HG02884 (cell line): ENCODE measurements around the gene DNAJB6.
"Not testable (repeated sequence)": the region's sequence is repeated elsewhere in the genome, so short reads cannot be mapped to it uniquely, and the experiment has no call there.

Experiments
- ATAC-seq: cut with Tn5 transposase; IDR thresholded peaks from one replicate; pipeline ENCODE4 v1.9.1; 2021; ENCODE audit warnings: mild to moderate bottlenecking, moderate library complexity; ENCODE audit not compliant: unreplicated experiment

DNAJB6 gene

GRCh38 chr7:157438121-157439025, 101.6 kb downstream of the DNAJB6 start:
- ATAC-seq: no peak

- ATAC-seq: no peak
Measured at GRCh38 chr7:157439149-157439548, 102.3 kb downstream of the DNAJB6 start.

- ATAC-seq: no peak
Measured at GRCh38 chr7:157439761-157440160, 103.0 kb downstream of the DNAJB6 start.

GRCh38 chr7:157440346-157441022, 103.7 kb downstream of the DNAJB6 start:
- ATAC-seq: no peak

GRCh38 chr7:157441023-157441399, 104.2 kb downstream of the DNAJB6 start:
- no peak for ATAC-seq

GRCh38 chr7:157442456-157442855, 105.7 kb downstream of the DNAJB6 start:
- no peak for ATAC-seq

GRCh38 chr7:157442993-157443831, 106.4 kb downstream of the DNAJB6 start:
- ATAC-seq: no peak

GRCh38 chr7:157444011-157444842, 107.4 kb downstream of the DNAJB6 start:
- ATAC-seq: no peak

GRCh38 chr7:157444843-157445135, 108.0 kb downstream of the DNAJB6 start:
- no peak for ATAC-seq

GRCh38 chr7:157445246-157445955, 108.6 kb downstream of the DNAJB6 start:
- no peak for ATAC-seq

GRCh38 chr7:157445956-157446295, 109.1 kb downstream of the DNAJB6 start:
- ATAC-seq: no peak

GRCh38 chr7:157446322-157446721, 109.5 kb downstream of the DNAJB6 start:
- no peak for ATAC-seq

- ATAC-seq: not testable (repeated sequence)
Measured at GRCh38 chr7:157454003-157454402, 117.2 kb downstream of the DNAJB6 start.

GRCh38 chr7:157457355-157458253, 120.8 kb downstream of the DNAJB6 start:
- ATAC-seq: no peak

GRCh38 chr7:157458254-157458633, 121.4 kb downstream of the DNAJB6 start:
- ATAC-seq: no peak

- ATAC-seq: no peak
Measured at GRCh38 chr7:157459966-157460365, 123.2 kb downstream of the DNAJB6 start.

- ATAC-seq: no peak
Measured at GRCh38 chr7:157460721-157461120, 123.9 kb downstream of the DNAJB6 start.

GRCh38 chr7:157461573-157462418, 125.0 kb downstream of the DNAJB6 start:
- no peak for ATAC-seq
